HG03565 (cell line): ENCODE measurements around the gene BCOR.

Source experiments
- ATAC-seq: cut with Tn5 transposase; IDR thresholded peaks from one replicate; pipeline ENCODE4 v1.9.1; 2021; ENCODE audit warnings: mild to moderate bottlenecking, moderate library complexity; ENCODE audit not compliant: unreplicated experiment

Gene BCOR

DNA sequence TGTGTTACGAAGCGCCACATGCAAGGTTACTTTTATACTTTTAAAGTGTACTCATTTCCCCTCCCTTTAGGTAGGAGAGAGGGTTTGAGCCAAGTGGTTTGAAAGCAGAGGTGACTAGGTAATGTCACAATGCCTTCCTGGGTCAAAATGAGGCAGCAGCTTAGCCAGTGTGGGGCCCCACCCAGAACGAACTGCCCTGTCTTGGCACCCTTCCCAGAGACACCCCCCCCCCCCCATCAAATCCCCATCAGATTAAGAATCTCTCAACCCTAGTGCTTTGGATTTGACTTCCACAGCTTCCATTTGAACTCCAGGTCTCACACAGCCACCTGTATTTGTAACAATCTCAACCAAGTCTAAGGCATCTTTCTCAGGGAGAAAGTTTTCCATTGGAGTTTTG is 31.1 kb downstream of the BCOR start:
- no peak for ATAC-seq

DNA sequence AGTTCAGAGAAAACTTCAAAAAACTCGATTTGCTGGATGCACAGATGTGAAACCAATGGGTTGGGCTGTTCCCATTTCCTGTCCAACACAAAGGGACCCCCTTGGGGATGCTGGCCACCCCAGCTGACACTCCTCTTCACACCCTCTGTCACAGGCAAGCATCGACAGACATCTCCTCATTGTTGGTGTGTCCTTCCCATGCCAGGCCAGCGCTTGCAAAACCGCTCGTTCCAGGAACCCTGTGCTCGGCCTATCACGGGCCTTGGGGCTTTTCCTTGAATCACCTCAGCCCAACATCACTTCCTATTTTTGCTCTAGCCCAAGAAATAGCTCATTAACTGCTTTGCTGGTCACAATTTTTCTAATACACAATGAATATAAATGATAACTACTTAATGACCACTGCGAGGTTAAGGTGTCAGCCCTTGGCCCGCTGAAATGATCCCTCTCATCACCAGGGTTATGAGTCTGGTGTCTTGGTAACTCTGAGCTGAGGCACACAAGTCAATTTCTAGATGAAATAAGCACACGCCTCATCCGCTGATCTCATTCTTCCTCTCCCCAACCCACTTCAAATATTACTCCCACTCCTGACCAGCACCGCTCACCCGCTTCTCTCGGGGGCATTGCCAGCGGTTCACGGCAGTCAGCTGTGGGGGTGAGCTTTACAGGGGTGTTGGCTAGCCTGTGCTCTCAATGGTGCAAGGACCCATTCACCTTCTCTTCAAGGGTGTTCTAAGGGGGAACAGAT is 32.3 kb downstream of the BCOR start:
- ATAC-seq: no peak

DNA sequence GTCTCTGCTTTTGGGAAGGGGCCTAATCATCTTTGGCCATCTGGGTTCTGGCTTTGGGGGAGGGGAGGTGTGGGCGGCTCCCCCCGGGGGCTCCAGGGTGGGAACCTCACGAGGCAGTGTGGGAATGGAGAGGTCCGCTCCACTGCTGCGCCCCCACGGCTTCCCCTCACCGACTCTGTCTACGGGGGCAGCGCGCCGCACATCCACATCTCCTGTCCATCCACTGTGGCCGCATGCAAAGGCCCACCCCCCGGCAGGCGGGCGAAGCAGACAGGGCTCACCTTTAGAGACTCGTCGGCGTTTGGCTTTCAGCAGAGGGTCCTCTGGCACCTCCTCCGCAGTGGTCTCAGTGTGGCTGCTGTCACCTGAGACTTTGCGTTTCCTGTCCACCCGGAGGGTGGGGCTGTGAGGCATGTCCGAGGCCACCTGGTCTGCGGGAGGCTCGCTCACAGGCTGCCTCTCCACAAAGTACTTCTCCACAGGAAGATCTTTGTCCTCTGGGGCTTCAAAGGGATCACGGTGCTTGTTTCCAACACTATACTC is 33.6 kb downstream of the BCOR start:
- no peak for ATAC-seq

GRCh38 chrX:40063555-40063954 is 34.2 kb downstream of the BCOR start:
- ATAC-seq: no peak

- ATAC-seq: no peak
Observed at GRCh38 chrX:40062525-40063155, 35.1 kb downstream of the BCOR start.

DNA sequence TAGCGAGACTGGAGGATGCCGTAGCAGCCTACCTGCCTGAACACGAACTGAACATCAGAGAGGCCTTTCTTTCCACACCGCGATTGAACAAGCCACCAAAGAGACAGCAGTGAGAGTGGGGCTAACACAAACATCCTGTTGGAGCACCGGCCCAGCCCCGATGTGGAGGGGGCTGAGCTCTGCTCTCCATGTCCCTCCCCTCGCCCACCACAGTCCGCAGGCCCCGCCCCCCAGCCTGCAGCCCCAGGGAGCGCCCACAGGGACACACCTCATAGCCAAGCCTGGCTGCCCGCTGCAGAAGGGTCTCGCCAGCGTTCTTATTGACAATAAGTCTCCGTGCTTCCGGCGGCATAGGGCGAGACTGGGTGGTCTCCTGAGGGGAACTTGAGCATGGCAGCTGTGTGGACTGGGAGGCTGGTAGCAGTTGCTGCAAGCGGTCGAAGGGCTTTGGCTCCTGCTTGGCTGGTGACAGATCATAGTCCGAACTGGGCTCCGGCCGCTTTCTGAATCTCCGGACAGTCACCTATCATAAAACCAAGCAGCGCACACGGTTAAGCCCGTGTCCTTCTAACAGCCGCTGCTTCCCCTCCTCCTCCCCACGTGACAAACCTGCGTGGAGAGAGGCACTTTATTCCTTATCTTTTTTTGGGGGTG is 35.8 kb downstream of the BCOR start:
- ATAC-seq: no peak

DNA sequence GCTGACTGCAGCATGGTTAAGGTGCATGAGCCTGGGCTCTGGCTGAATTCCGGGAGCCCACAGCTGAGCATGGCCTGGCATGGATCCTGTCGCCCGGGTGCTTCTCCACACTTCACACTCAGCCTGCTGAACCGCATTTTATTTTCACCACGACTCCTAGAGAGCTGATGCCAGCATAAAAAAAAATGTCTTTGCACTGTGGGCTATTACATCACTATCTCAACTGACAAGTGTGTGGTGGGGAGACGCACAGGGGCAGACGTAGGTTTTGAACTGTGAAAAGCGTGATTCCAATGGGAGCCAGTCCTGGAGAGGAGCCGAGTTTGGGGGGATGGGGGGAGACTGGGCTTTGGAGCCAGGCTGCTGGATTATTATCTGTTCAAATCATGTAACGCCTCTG is 36.8 kb downstream of the BCOR start:
- ATAC-seq: no peak

- no peak for ATAC-seq
Observed at GRCh38 chrX:40060356-40060845, 37.4 kb downstream of the BCOR start.

DNA sequence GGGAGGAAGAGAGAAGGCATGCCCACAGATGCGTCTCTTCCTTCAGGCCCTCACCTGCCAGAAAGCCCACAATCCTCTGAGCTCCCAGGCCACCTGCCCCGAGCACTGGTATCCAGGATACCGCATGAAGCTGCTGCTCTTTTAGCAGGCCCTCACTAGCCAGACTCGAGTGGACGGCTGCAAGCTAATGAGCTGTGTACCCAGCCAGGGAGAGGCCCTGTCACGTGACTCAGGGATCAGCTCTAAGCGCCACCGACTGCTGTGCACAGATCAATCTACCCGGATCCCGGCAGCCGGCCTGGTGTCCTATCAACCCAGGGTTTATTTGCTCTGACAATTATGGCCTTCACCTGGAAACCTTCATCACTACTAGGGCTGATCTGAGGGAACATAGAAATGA is 39.0 kb downstream of the BCOR start:
- no peak for ATAC-seq

DNA sequence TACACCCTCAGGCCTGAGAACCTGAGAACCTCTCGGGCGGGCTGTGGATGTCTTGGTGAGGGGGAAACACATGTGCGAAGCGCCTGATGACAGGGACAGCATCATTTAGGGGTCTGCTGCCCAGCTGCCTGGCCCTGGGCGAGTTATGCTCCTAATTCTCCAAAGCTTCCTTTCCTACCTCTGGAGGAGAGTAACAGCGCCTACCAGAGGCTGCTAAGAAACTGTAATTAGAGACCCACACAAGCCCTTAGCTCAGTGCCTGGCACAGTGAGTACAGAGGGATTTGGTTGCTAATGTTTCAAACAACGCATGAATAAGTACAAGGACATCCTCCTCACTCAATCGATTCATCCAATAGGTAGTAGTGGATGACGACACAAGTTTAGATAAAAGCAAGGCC is 40.4 kb downstream of the BCOR start:
- ATAC-seq: no peak

GRCh38 chrX:40056420-40056819 is 41.3 kb downstream of the BCOR start:
- no peak for ATAC-seq

- ATAC-seq: no peak
Observed at GRCh38 chrX:40055495-40055894, 42.3 kb downstream of the BCOR start.

DNA sequence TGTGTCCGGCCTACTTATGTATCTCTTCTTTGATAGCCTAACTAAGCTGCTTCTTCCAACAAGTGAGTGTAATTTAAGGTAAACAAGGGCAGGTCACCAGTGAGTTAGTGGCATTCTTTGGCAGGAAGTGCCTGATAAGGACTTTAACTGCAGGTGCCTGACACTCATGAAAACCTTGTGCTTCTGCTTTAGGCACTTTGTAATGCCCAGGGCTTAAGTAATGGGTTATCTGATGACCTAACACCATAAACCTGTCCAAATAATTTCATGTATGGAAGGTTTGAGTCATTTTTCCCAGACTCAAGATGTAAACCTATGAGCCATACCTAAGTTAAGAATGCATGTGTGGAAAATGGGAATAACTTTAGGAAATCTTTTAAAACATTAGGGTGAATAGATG is 43.0 kb downstream of the BCOR start:
- ATAC-seq: no peak

GRCh38 chrX:40050532-40050931 is 47.2 kb downstream of the BCOR start:
- ATAC-seq: no peak

DNA sequence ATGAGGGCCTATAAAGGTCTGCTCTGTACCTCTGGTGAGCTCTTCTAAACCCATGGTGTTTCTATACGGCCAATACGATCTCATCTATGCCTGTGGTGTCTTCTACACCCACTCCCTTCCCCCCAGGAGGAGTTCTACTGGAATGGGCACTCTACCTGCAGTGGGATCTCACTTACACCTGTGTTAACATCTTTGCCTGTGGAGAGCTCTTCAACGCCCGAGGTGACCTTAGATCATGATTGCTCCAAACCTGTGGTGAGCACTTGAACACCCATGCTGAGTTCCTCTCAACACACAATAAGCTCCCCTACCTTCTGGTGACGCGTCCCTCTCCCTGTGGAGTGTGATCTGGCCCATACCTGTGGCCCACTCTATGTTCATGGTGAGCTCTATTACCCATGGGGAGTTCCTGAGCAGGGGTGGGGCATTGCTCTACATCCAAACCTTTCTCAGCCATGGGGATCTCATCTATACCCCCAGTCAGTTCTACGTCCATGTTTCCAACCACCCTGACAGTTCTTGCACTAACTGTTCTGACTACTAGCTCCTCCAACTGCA is 48.6 kb downstream of the BCOR start:
- no peak for ATAC-seq

- no peak for ATAC-seq
Observed at GRCh38 chrX:40047485-40047884, 50.3 kb downstream of the BCOR start.

- no peak for ATAC-seq
Observed at GRCh38 chrX:40043895-40044294, 53.9 kb downstream of the BCOR start.

GRCh38 chrX:40041915-40042314 is 55.8 kb downstream of the BCOR start:
- no peak for ATAC-seq

DNA sequence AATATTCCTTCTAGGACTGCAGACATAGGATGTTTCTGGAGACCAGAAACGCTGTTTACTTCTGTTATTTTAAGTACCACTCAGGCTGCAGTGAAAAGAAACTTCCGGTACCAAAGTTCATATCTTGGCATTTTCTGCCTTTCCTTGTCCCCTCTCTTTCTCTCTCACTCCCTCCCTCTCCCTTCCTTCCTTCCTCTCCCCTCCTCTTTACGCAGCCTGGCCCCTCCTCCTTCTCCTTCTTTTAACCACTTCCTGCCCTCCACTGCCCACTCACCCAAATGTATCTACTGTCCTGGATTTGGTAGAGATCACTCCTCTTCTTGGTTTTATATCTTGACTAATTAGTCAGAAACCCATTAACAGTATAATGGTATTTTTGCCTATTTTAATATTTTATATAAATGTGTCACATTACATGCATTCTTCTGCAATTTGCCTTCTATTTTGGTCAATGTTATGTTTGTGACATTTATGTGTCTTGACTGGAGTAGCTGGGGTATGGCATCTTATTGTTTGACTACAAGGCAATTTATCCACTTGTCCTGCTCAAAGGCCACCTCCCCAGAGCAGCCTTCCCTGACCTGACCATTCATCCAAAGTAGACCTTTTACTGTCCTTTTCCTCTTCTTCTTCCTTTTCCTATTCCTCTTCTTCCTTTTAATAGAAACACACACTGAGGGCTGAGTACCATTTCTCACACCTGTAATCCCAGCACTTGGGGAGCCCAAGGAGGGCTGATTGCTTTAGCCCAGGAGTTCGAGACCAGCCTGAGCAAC is 56.9 kb downstream of the BCOR start:
- no peak for ATAC-seq

GRCh38 chrX:40039887-40040286 is 57.9 kb downstream of the BCOR start:
- no peak for ATAC-seq

GRCh38 chrX:40037367-40037766 is 60.4 kb downstream of the BCOR start:
- ATAC-seq: no peak
